Activated CD8-positive, alpha-beta T cell treated with anti-CD3 and anti-CD28 coated beads for 36 hours (primary cell): ENCODE results near the gene RPUSD2. TPM values are rescaled to one million over a fixed set of nuclear protein-coding genes. Genes with fewer than 3 reads are reported as not detected.

Source experiments
- ATAC-seq: fragments of 200-7000 bp; cut with Tn5 transposase; one replicate; pipeline ENCODE4 v1.10.0; 2021; ENCODE audit warnings: mild to moderate bottlenecking, moderate library complexity
- CTCF ChIA-PET: fragments of 350-600 bp; sonication (Branson Sonifier 250); formaldehyde crosslinking; loops from one replicate; lab custom pipeline; 2021; ENCODE audit warnings: antibody characterized with exemption; lab: Charles Lee
- POLR2A ChIA-PET: fragments of 350-600 bp; sonication (Branson Sonifier 250); formaldehyde crosslinking; loops from one replicate; lab custom pipeline; 2021; ENCODE audit warnings: antibody characterized with exemption; lab: Charles Lee
- DNase-seq: peaks from one replicate; pipeline ENCODE4 v3.0.0-alpha.2; 2020
- H3K27ac Mint-ChIP-seq: one replicate; pipeline ENCODE4 v1.8.0; 2021; ENCODE audit warnings: mild to moderate bottlenecking, mixed read lengths
- H3K27me3 Mint-ChIP-seq: one replicate; pipeline ENCODE4 v1.8.0; 2021; ENCODE audit warnings: mixed read lengths
- H3K36me3 Mint-ChIP-seq: one replicate; pipeline ENCODE4 v1.8.0; 2021; ENCODE audit warnings: low read depth, mixed read lengths
- H3K4me1 Mint-ChIP-seq: one replicate; pipeline ENCODE4 v1.8.0; 2021; ENCODE audit warnings: low read depth, mixed read lengths
- H3K4me3 Mint-ChIP-seq: one replicate; pipeline ENCODE4 v1.8.0; 2021; ENCODE audit warnings: mild to moderate bottlenecking, moderate library complexity, mixed read lengths
- H3K9me3 Mint-ChIP-seq: one replicate; pipeline ENCODE4 v1.8.0; 2021; ENCODE audit warnings: mixed read lengths
- CTCF ChIP-seq: fragments of 200-600 bp; IDR thresholded peaks from one replicate; pipeline ENCODE4 v1.8.0; 2022; ENCODE audit warnings: antibody characterized with exemption, mild to moderate bottlenecking
- intact Hi-C: fragments of 100-400 bp; cut with micrococcal nuclease; formaldehyde crosslinking; loops from one replicate; pipeline ENCODE4 v1.10.0; 2022
- total RNA-seq, 2 experiments: library from RNA; stranded (reverse); gene quantifications; one replicate each; pipeline ENCODE4 v1.2.3, GENCODE V29; 2021

Gene RPUSD2
- total RNA-seq, 2 experiments from 2014 or later: 17.2 to 19.0 TPM

- POLR2A ChIA-PET: no interaction called here
- Mint-ChIP-seq H3K4me1 (no peaks in the 10 kb centered on the region), H3K27me3 (no peaks in the 10 kb centered on the region), H3K27ac (no peak overlapping the region), H3K36me3 (peaks cover 10% of the 10 kb centered on the region), H3K4me3 (no peak overlapping the region), H3K9me3 (no peaks in the 10 kb centered on the region)
- TF ChIP-seq CTCF: no peak
- intact Hi-C loops: no loop called here
- no peak for DNase-seq
- CTCF ChIA-PET: no interaction called here
- ATAC-seq: no peak
Observed at GRCh38 chr15:40618906-40619305, 49.8 kb downstream of the RPUSD2 start.

GRCh38 chr15:40623361-40623760 is 54.3 kb downstream of the RPUSD2 start:
- peaks cover 13% of the 10 kb centered on the region for H3K36me3 Mint-ChIP-seq
- H3K4me3 Mint-ChIP-seq: no peak overlapping the region

More at GRCh38 chr15:40623361-40623760, 54.3 kb downstream of the RPUSD2 start:
- POLR2A ChIA-PET: interaction anchor here (0.7 kb wide), 1 partner anchor 62 kb away, joined by 3 read pairs; no protein-coding TSS in a partner anchor
- Mint-ChIP-seq H3K9me3 (no peaks in the 10 kb centered on the region), H3K4me1 (no peaks in the 10 kb centered on the region), H3K27me3 (no peaks in the 10 kb centered on the region), H3K27ac (no peak overlapping the region)
- intact Hi-C loops: loop anchor here (10.0 kb wide), 1 partner anchor 49 kb away; no protein-coding TSS in a partner anchor
- no peak for ATAC-seq
- CTCF ChIA-PET: interaction anchor here (1.0 to 1.4 kb wide), 2 partner anchors 9 to 24 kb away, joined by 3 to 6 read pairs; no protein-coding TSS in a partner anchor
- TF ChIP-seq CTCF: no peak
- DNase-seq: no peak

Other genes with a start within 250 kb of the RPUSD2 start
- 10 to 100 TPM; 15.0 to 16.9 TPM for gene INAFM2, start 245.6 kb upstream of the RPUSD2 start, total RNA-seq
- gene CCDC9B, start 228.4 kb upstream of the RPUSD2 start, total RNA-seq: 1 to 10 TPM; 1.4 to 2.3 TPM
- gene PHGR1, start 218.3 kb upstream of the RPUSD2 start, total RNA-seq: not detected
- gene DISP2, start 211.1 kb upstream of the RPUSD2 start, total RNA-seq: under 1 TPM; 0.09 to 0.20 TPM
- gene KNSTRN, start 186.6 kb upstream of the RPUSD2 start, total RNA-seq: 10 to 100 TPM; 54.2 to 55.0 TPM
- 10 to 100 TPM; 56.9 to 65.0 TPM for gene IVD, start 163.5 kb upstream of the RPUSD2 start, total RNA-seq
- 10 to 100 TPM; 14.7 to 17.6 TPM for gene BAHD1, start 128.3 kb upstream of the RPUSD2 start, total RNA-seq
- gene CHST14, start 98.3 kb upstream of the RPUSD2 start, total RNA-seq: 1 to 10 TPM; 4.3 to 5.1 TPM
- 10 to 100 TPM; 21.3 to 22.0 TPM for gene CCDC32, start 4.3 kb upstream of the RPUSD2 start, total RNA-seq
- gene KNL1, start 24.9 kb downstream of the RPUSD2 start, total RNA-seq: 10 to 100 TPM; 20.9 to 22.8 TPM
- gene RAD51, start 125.9 kb downstream of the RPUSD2 start, total RNA-seq: 10 to 100 TPM; 66.5 to 77.0 TPM
- gene RMDN3, start 186.0 kb downstream of the RPUSD2 start, total RNA-seq: 10 to 100 TPM; 20.8 to 21.6 TPM
- gene GCHFR, start 194.8 kb downstream of the RPUSD2 start, total RNA-seq: 10 to 100 TPM; 44.8 to 46.6 TPM
- gene C15orf62, start 200.7 kb downstream of the RPUSD2 start, total RNA-seq: under 1 TPM; 0.61 to 0.63 TPM
- gene ZFYVE19, start 237.8 kb downstream of the RPUSD2 start, total RNA-seq: 10 to 100 TPM; 20.1 to 22.7 TPM
- 10 to 100 TPM; 35.8 to 35.9 TPM for gene DNAJC17, start 238.2 kb downstream of the RPUSD2 start, total RNA-seq